ENCODE data around the gene ATOH1. TPM values are rescaled to one million over a fixed set of nuclear protein-coding genes. Genes with fewer than 3 reads are reported as not detected.

ATOH1 gene
- total RNA-seq, 4 donors from 2014 or later, result 0.19 TPM; not detected in 3

GRCh38 chr4:93870876-93871458, 42.4 kb downstream of the ATOH1 start:
- no peaks in the 10 kb centered on the region for H3K27me3 ChIP-seq
- H3K9me3 ChIP-seq, result no peaks in the 10 kb centered on the region
- in situ Hi-C loops (cut with MboI; ENCODE audit: low sequenced_read_pairs in 4 of 4) (no loop called here), intact Hi-C loops (cut with DNase I; ENCODE audit: low total_unique reads) (no loop called here)
- TF ChIP-seq POLR2A (IDR thresholded peaks at IDR 0.05), result no peak
- TF ChIP-seq, protein P1, sequence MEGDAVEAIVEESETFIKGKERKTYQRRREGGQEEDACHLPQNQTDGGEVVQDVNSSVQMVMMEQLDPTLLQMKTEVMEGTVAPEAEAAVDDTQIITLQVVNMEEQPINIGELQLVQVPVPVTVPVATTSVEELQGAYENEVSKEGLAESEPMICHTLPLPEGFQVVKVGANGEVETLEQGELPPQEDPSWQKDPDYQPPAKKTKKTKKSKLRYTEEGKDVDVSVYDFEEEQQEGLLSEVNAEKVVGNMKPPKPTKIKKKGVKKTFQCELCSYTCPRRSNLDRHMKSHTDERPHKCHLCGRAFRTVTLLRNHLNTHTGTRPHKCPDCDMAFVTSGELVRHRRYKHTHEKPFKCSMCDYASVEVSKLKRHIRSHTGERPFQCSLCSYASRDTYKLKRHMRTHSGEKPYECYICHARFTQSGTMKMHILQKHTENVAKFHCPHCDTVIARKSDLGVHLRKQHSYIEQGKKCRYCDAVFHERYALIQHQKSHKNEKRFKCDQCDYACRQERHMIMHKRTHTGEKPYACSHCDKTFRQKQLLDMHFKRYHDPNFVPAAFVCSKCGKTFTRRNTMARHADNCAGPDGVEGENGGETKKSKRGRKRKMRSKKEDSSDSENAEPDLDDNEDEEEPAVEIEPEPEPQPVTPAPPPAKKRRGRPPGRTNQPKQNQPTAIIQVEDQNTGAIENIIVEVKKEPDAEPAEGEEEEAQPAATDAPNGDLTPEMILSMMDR (IDR thresholded peaks at IDR 0.05 in 4 of 5, conservative IDR thresholded peaks at IDR 0.05 in 1 of 5), result no peak
- H3K27ac ChIP-seq, result no peak overlapping the region
- ATAC-seq, result no peak
- H3K36me3 ChIP-seq, result no peaks in the 10 kb centered on the region
- H3K4me3 ChIP-seq, result no peak overlapping the region
- DNase-seq, result no peak
- no peaks in the 10 kb centered on the region for H3K4me1 ChIP-seq

GRCh38 chr4:93876754-93877153, 48.2 kb downstream of the ATOH1 start:
- intact Hi-C loops (cut with DNase I; ENCODE audit: low total_unique reads) (no loop called here), in situ Hi-C loops (cut with MboI; ENCODE audit: low sequenced_read_pairs in 4 of 4) (no loop called here)
- Histone ChIP-seq H3K9me3 (no peaks in the 10 kb centered on the region), H3K27me3 (no peaks in the 10 kb centered on the region), H3K27ac (no peak overlapping the region), H3K36me3 (no peaks in the 10 kb centered on the region), H3K4me1 (no peaks in the 10 kb centered on the region), H3K4me3 (no peak overlapping the region)
- TF ChIP-seq POLR2A (IDR thresholded peaks at IDR 0.05), result no peak
- TF ChIP-seq, protein P1 (IDR thresholded peaks at IDR 0.05 in 4 of 5, conservative IDR thresholded peaks at IDR 0.05 in 1 of 5), result no peak
- DNase-seq, result no peak
- no peak for ATAC-seq

- intact Hi-C loops (cut with DNase I; ENCODE audit: low total_unique reads) (no loop called here), in situ Hi-C loops (cut with MboI; ENCODE audit: low sequenced_read_pairs in 4 of 4) (no loop called here)
- no peak for ATAC-seq
Measured at GRCh38 chr4:93878566-93878965, 50.0 kb downstream of the ATOH1 start.

GRCh38 chr4:93879919-93880318, 51.4 kb downstream of the ATOH1 start:
- no peaks in the 10 kb centered on the region for H3K4me1 ChIP-seq
- intact Hi-C loops (cut with DNase I; ENCODE audit: low total_unique reads) (no loop called here), in situ Hi-C loops (cut with MboI; ENCODE audit: low sequenced_read_pairs in 4 of 4) (no loop called here)
- no peaks in the 10 kb centered on the region for H3K9me3 ChIP-seq
- DNase-seq (no peak), ATAC-seq (no peak)
- H3K36me3 ChIP-seq, result no peaks in the 10 kb centered on the region
- H3K27ac ChIP-seq, result no peak overlapping the region
- no peak overlapping the region for H3K4me3 ChIP-seq
- TF ChIP-seq, protein P1 (IDR thresholded peaks at IDR 0.05 in 4 of 5, conservative IDR thresholded peaks at IDR 0.05 in 1 of 5), result no peak
- TF ChIP-seq POLR2A (IDR thresholded peaks at IDR 0.05), result no peak
- no peaks in the 10 kb centered on the region for H3K27me3 ChIP-seq

More at GRCh38 chr4:93878566-93878965, 50.0 kb downstream of the ATOH1 start:
- no peak for DNase-seq
- no peaks in the 10 kb centered on the region for H3K36me3 ChIP-seq
- no peaks in the 10 kb centered on the region for H3K9me3 ChIP-seq
- H3K27ac ChIP-seq, result no peak overlapping the region
- TF ChIP-seq, protein P1 (IDR thresholded peaks at IDR 0.05 in 4 of 5, conservative IDR thresholded peaks at IDR 0.05 in 1 of 5), result no peak
- H3K4me3 ChIP-seq, result no peak overlapping the region
- no peaks in the 10 kb centered on the region for H3K4me1 ChIP-seq
- no peaks in the 10 kb centered on the region for H3K27me3 ChIP-seq

All from gastrocnemius medialis (tissue), 4 donors.